ENCODE measurements around the gene PABPN1. TPM values are rescaled to one million over a fixed set of nuclear protein-coding genes. Genes with fewer than 3 reads are reported as not detected.

Gene PABPN1
- total RNA-seq, 2 donors from 2014 or later, result 26.0 to 36.1 TPM

- Histone ChIP-seq H3K4me3 (peak overlapping the region; percentile 85 to 98), H3K27ac (peak overlapping the region; percentile 96 to 99), H3K27me3 (no peaks in the 10 kb centered on the region), H3K9me3 (no peaks in the 10 kb centered on the region), H3K36me3 (no peaks in the 10 kb centered on the region), H3K4me1 (peaks cover 0 to 33% of the 10 kb centered on the region in 2 donors)
- TF ChIP-seq CTCF (IDR thresholded peaks at IDR 0.05), result no peak
- no peak for DNase-seq (ENCODE audit: low spot score)
Measured at GRCh38 chr14:23284654-23285529, 36.4 kb upstream of the PABPN1 start.

GRCh38 chr14:23285530-23286019 lies 35.7 kb upstream of the PABPN1 start:
- Histone ChIP-seq H3K27ac (peak overlapping the region; percentile 96 to 99), H3K4me1 (peaks cover 0 to 28% of the 10 kb centered on the region in 2 donors), H3K36me3 (no peaks in the 10 kb centered on the region), H3K4me3 (peak overlapping the region; percentile 85 to 98), H3K27me3 (no peaks in the 10 kb centered on the region), H3K9me3 (no peaks in the 10 kb centered on the region)
- DNase-seq (ENCODE audit: low spot score), result no peak
- no peak for TF ChIP-seq CTCF (IDR thresholded peaks at IDR 0.05)

GRCh38 chr14:23286020-23286901 lies 35.0 kb upstream of the PABPN1 start, which contains the start of gene HOMEZ:
HOMEZ (minus strand) TSS chr14:23286132; CDS start chr14:23285952, 180 bp downstream.
- Histone ChIP-seq H3K4me1 (peaks cover 0 to 28% of the 10 kb centered on the region in 2 donors), H3K27me3 (no peaks in the 10 kb centered on the region), H3K36me3 (no peaks in the 10 kb centered on the region), H3K9me3 (no peaks in the 10 kb centered on the region), H3K27ac (peak within 1 kb of the TSS; percentile 96 to 99), H3K4me3 (peak within 1 kb of the TSS; percentile 85 to 98)
- peak; percentile 100 for DNase-seq (ENCODE audit: low spot score)
- no peak for TF ChIP-seq CTCF (IDR thresholded peaks at IDR 0.05)

- H3K36me3 ChIP-seq, result no peaks in the 10 kb centered on the region
- H3K4me1 ChIP-seq, result peaks cover 0 to 28% of the 10 kb centered on the region in 2 donors
- DNase-seq (ENCODE audit: low spot score), result no peak
- no peak for TF ChIP-seq CTCF (IDR thresholded peaks at IDR 0.05)
- peak overlapping the region; percentile 96 to 99 for H3K27ac ChIP-seq
- no peaks in the 10 kb centered on the region for H3K9me3 ChIP-seq
- H3K4me3 ChIP-seq, result peak overlapping the region; percentile 51 to 98
- H3K27me3 ChIP-seq, result no peaks in the 10 kb centered on the region
Measured at GRCh38 chr14:23286902-23287479, 34.3 kb upstream of the PABPN1 start.

- Histone ChIP-seq H3K27me3 (no peaks in the 10 kb centered on the region), H3K4me1 (peaks cover 0 to 21% of the 10 kb centered on the region in 2 donors), H3K36me3 (no peaks in the 10 kb centered on the region), H3K27ac (no peak overlapping the region), H3K4me3 (no peak overlapping the region), H3K9me3 (no peaks in the 10 kb centered on the region)
- DNase-seq (ENCODE audit: low spot score), result peak; percentile 54
- TF ChIP-seq CTCF (IDR thresholded peaks at IDR 0.05), result peak; percentile 90 to 95
Measured at GRCh38 chr14:23294734-23295561, 26.3 kb upstream of the PABPN1 start.

Measured in right atrium auricular region (tissue), 2 donors.